Esophagus squamous epithelium (tissue), 4 donors: ENCODE results near the gene PRELID1.
"Not testable (repeated sequence)": the region's sequence is repeated elsewhere in the genome, so short reads cannot be mapped to it uniquely, and the experiment has no call there.

Source experiments
- CTCF ChIP-seq, 6 experiments: fragments of 450-650 bp in 4 of 6; fragments of 200-600 bp in 2 of 6; sonication (generic) in 2 of 6; IDR thresholded peaks; one replicate each; pipeline ENCODE4 v1.5.1; 2016 to 2019; ENCODE audit warnings: antibody characterized with exemption in 6 of 6, mild to moderate bottlenecking in 4 of 6, moderate library complexity in 4 of 6
- POLR2A ChIP-seq, 4 donors: fragments of 450-650 bp; IDR thresholded peaks; one replicate each; pipeline ENCODE4 v1.6.1; 2017; ENCODE audit warnings: antibody characterized with exemption in 4 of 4, mild to moderate bottlenecking in 4 of 4, moderate library complexity in 3 of 4

- not testable (repeated sequence) for TF ChIP-seq CTCF, POLR2A (IDR thresholded peaks at IDR 0.05)
Measured at GRCh38 chr5:177343000-177343399, 39.4 kb downstream of the PRELID1 start.
